Body of pancreas (tissue), 4 donors: Measurements from ENCODE around the gene ATL1.

Experiments used
- CTCF ChIP-seq, 7 experiments: fragments of 450-650 bp in 4 of 7; fragments of 200-600 bp in 3 of 7; sonication (generic) in 3 of 7; IDR thresholded peaks; one replicate each; pipeline ENCODE4 v1.5.1; 2016 to 2019; ENCODE audit warnings: antibody characterized with exemption in 7 of 7
- POLR2A ChIP-seq, 3 donors: fragments of 450-650 bp; IDR thresholded peaks; one replicate each; pipeline ENCODE4 v1.6.1; 2016; ENCODE audit warnings: antibody characterized with exemption in 3 of 3, mild to moderate bottlenecking in 2 of 3

DNA sequence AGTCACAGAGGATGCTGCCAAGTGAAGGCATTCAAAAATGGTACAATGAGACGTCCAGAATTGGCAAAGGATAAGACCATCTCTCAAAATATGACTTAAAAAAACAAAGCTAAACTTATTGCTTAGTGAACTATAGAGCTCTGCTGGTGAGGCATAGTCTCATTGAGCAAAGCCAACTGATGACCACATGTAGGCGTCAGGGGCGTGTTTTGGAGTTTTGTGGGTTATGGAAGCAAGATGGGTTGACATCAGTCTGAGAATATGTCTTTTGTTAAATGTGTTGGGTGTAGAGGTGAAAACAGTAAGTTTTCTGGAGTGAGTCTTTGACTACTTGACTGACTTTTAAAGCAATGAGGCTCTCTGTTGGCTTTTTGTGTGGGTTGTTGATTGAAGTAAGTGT is 47.2 kb downstream of the ATL1 start:
- TF ChIP-seq CTCF (IDR thresholded peaks at IDR 0.05) (no peak), POLR2A (IDR thresholded peaks at IDR 0.05) (no peak)
